IgD-negative memory B cell (primary cell): ENCODE measurements around the gene CHST5. TPM values are rescaled to one million over a fixed set of nuclear protein-coding genes. Genes with fewer than 3 reads are reported as not detected.
"Not testable (repeated sequence)": the region's sequence is repeated elsewhere in the genome, so short reads cannot be mapped to it uniquely, and the experiment has no call there.

Experiments
- H3K27ac Mint-ChIP-seq, 3 donors: one replicate each; pipeline ENCODE4 v1.8.0; 2020 to 2022; ENCODE audit warnings: mild to moderate bottlenecking in 3 of 3, mixed read lengths in 3 of 3, moderate library complexity in 1 of 3
- H3K27me3 Mint-ChIP-seq: one replicate; pipeline ENCODE4 v1.8.0; 2021; ENCODE audit warnings: mixed read lengths
- H3K36me3 Mint-ChIP-seq: one replicate; pipeline ENCODE4 v1.8.0; 2020; ENCODE audit warnings: mild to moderate bottlenecking, mixed read lengths
- H3K4me1 Mint-ChIP-seq, 3 donors: one replicate each; pipeline ENCODE4 v1.8.0; 2020 to 2022; ENCODE audit warnings: mixed read lengths in 3 of 3, mild to moderate bottlenecking in 1 of 3
- H3K4me3 Mint-ChIP-seq, 4 donors: one replicate each; pipeline ENCODE4 v1.8.0; 2020 to 2022; ENCODE audit warnings: mild to moderate bottlenecking in 4 of 4, mixed read lengths in 4 of 4, moderate library complexity in 3 of 4
- H3K9me3 Mint-ChIP-seq, 3 donors: one replicate each; pipeline ENCODE4 v1.8.0; 2020 to 2021; ENCODE audit warnings: mixed read lengths in 3 of 3, mild to moderate bottlenecking in 1 of 3
- polyA plus RNA-seq: library from polyadenylated mRNA; unstranded; fragments of 300-500 nt; fragmentation: Illumina TruSeq; gene quantifications from one replicate; pipeline ENCODE4 v1.2.3, GENCODE V29; 2021

CHST5 gene
- polyA plus RNA-seq, 1 donor from 2014 or later, result not detected

GRCh38 chr16:75535211-75535843, 581 bp downstream of the CHST5 start:
- no peaks in the 10 kb centered on the region for H3K9me3 Mint-ChIP-seq
- no peaks in the 10 kb centered on the region for H3K27me3 Mint-ChIP-seq
- H3K27ac Mint-ChIP-seq, result no peak overlapping the region
- no peaks in the 10 kb centered on the region for H3K36me3 Mint-ChIP-seq
- H3K4me1 Mint-ChIP-seq, result peaks cover 0 to 1% (median 0%) of the 10 kb centered on the region in 3 donors
- no peak overlapping the region for H3K4me3 Mint-ChIP-seq

- Mint-ChIP-seq H3K4me1 (peaks cover 0 to 1% (median 0%) of the 10 kb centered on the region in 3 donors), H3K9me3 (no peaks in the 10 kb centered on the region), H3K36me3 (no peaks in the 10 kb centered on the region), H3K27me3 (no peaks in the 10 kb centered on the region), H3K27ac (no peak overlapping the region), H3K4me3 (peak overlapping the region in 1 of 4 donors; percentile 12)
Observed at GRCh38 chr16:75534560-75535205, 1.2 kb downstream of the CHST5 start.

GRCh38 chr16:75532791-75533190, 3.1 kb downstream of the CHST5 start:
- no peaks in the 10 kb centered on the region for H3K36me3 Mint-ChIP-seq
- H3K9me3 Mint-ChIP-seq, result no peaks in the 10 kb centered on the region

GRCh38 chr16:75532142-75532765, 3.7 kb downstream of the CHST5 start:
- no peaks in the 10 kb centered on the region for H3K36me3 Mint-ChIP-seq
- H3K9me3 Mint-ChIP-seq, result no peaks in the 10 kb centered on the region
- H3K27ac Mint-ChIP-seq, result no peak overlapping the region
- H3K27me3 Mint-ChIP-seq, result no peaks in the 10 kb centered on the region
- peak overlapping the region in 1 of 4 donors; percentile 69 for H3K4me3 Mint-ChIP-seq
- peaks cover 2 to 6% (median 6%) of the 10 kb centered on the region in 3 donors for H3K4me1 Mint-ChIP-seq

More at GRCh38 chr16:75532791-75533190, 3.1 kb downstream of the CHST5 start:
- H3K4me3 Mint-ChIP-seq, result no peak overlapping the region
- H3K4me1 Mint-ChIP-seq, result peaks cover 2 to 6% (median 4%) of the 10 kb centered on the region in 3 donors
- H3K27me3 Mint-ChIP-seq, result no peaks in the 10 kb centered on the region
- H3K27ac Mint-ChIP-seq, result no peak overlapping the region

GRCh38 chr16:75529959-75530358, 5.9 kb downstream of the CHST5 start:
- Mint-ChIP-seq H3K27ac (no peak overlapping the region), H3K4me1 (peaks cover 2 to 6% (median 6%) of the 10 kb centered on the region in 3 donors), H3K27me3 (no peaks in the 10 kb centered on the region), H3K9me3 (no peaks in the 10 kb centered on the region), H3K36me3 (no peaks in the 10 kb centered on the region), H3K4me3 (no peak overlapping the region)

GRCh38 chr16:75529056-75529905, 6.6 kb downstream of the CHST5 start:
- no peaks in the 10 kb centered on the region for H3K27me3 Mint-ChIP-seq
- H3K4me3 Mint-ChIP-seq, result no peak overlapping the region
- H3K36me3 Mint-ChIP-seq, result no peaks in the 10 kb centered on the region
- H3K9me3 Mint-ChIP-seq, result no peaks in the 10 kb centered on the region
- no peak overlapping the region for H3K27ac Mint-ChIP-seq
- H3K4me1 Mint-ChIP-seq, result peaks cover 2 to 6% (median 6%) of the 10 kb centered on the region in 3 donors

- no peaks in the 10 kb centered on the region for H3K36me3 Mint-ChIP-seq
- no peaks in the 10 kb centered on the region for H3K27me3 Mint-ChIP-seq
- no peak overlapping the region for H3K27ac Mint-ChIP-seq
- H3K9me3 Mint-ChIP-seq, result no peaks in the 10 kb centered on the region
- no peak overlapping the region for H3K4me3 Mint-ChIP-seq
- H3K4me1 Mint-ChIP-seq, result peaks cover 2 to 6% (median 6%) of the 10 kb centered on the region in 3 donors
Observed at GRCh38 chr16:75527825-75528299, 8.0 kb downstream of the CHST5 start.

GRCh38 chr16:75526032-75526790, 9.7 kb downstream of the CHST5 start:
- no peaks in the 10 kb centered on the region for H3K27me3 Mint-ChIP-seq
- no peaks in the 10 kb centered on the region for H3K9me3 Mint-ChIP-seq
- H3K36me3 Mint-ChIP-seq, result no peaks in the 10 kb centered on the region
- H3K27ac Mint-ChIP-seq, result no peak overlapping the region
- H3K4me3 Mint-ChIP-seq, result peak overlapping the region in 1 of 4 donors; percentile 2
- peaks cover 4 to 8% (median 5%) of the 10 kb centered on the region in 3 donors for H3K4me1 Mint-ChIP-seq

- Mint-ChIP-seq H3K27me3 (no peaks in the 10 kb centered on the region), H3K27ac (no peak overlapping the region), H3K4me3 (peak overlapping the region in 1 of 4 donors; percentile 35), H3K9me3 (no peaks in the 10 kb centered on the region), H3K36me3 (no peaks in the 10 kb centered on the region), H3K4me1 (peaks cover 8 to 13% (median 10%) of the 10 kb centered on the region in 3 donors)
Observed at GRCh38 chr16:75519175-75519574, 16.7 kb downstream of the CHST5 start.

GRCh38 chr16:75516189-75516966, 19.5 kb downstream of the CHST5 start:
- not testable (repeated sequence) for H3K9me3 Mint-ChIP-seq, H3K27me3 Mint-ChIP-seq, H3K36me3 Mint-ChIP-seq, H3K27ac Mint-ChIP-seq
- H3K4me3 Mint-ChIP-seq, result peak overlapping the region; percentile 78 to 97 (median 88)
- H3K4me1 Mint-ChIP-seq, result peaks cover 8 to 12% (median 10%) of the 10 kb centered on the region in 3 donors

- Mint-ChIP-seq H3K9me3 (no peaks in the 10 kb centered on the region), H3K27ac (no peak overlapping the region), H3K4me3 (peak overlapping the region in 1 of 4 donors; percentile 22), H3K36me3 (no peaks in the 10 kb centered on the region), H3K27me3 (no peaks in the 10 kb centered on the region), H3K4me1 (peaks cover 6 to 10% (median 8%) of the 10 kb centered on the region in 3 donors)
Observed at GRCh38 chr16:75514296-75514695, 21.6 kb downstream of the CHST5 start.

- no peaks in the 10 kb centered on the region for H3K36me3 Mint-ChIP-seq
- H3K9me3 Mint-ChIP-seq, result peaks cover 0 to 2% (median 0%) of the 10 kb centered on the region in 3 donors
- H3K4me3 Mint-ChIP-seq, result no peak overlapping the region
- H3K27me3 Mint-ChIP-seq, result peaks cover 6% of the 10 kb centered on the region
- no peak overlapping the region for H3K27ac Mint-ChIP-seq
- no peaks in the 10 kb centered on the region for H3K4me1 Mint-ChIP-seq
Observed at GRCh38 chr16:75506574-75506973, 29.3 kb downstream of the CHST5 start.

GRCh38 chr16:75506107-75506506, 29.8 kb downstream of the CHST5 start:
- Mint-ChIP-seq H3K9me3 (peaks cover 0 to 2% (median 0%) of the 10 kb centered on the region in 3 donors), H3K27me3 (peaks cover 7% of the 10 kb centered on the region), H3K27ac (no peak overlapping the region), H3K4me1 (no peaks in the 10 kb centered on the region), H3K36me3 (no peaks in the 10 kb centered on the region), H3K4me3 (no peak overlapping the region)
